ENCODE data around the gene PSMD10. TPM values are rescaled to one million over a fixed set of nuclear protein-coding genes. Genes with fewer than 3 reads are reported as not detected.

Gene PSMD10
- total RNA-seq (2022) = 41.1 and 41.3 TPM in 2 replicates
- Bru-seq, nascent RNA = percentile 81 among the genes with signal in this experiment
- BruChase-seq, experiment 1, labeled RNA remaining after a 2-hour chase = percentile 89 among the genes with signal in this experiment
- percentile 96 among the genes with signal in this experiment for BruChase-seq, experiment 2, labeled RNA remaining after a 6-hour chase
- long read RNA-seq, transcript PSMD10-204 (5 exons, 768 nt) = minor isoform, 12 of 101 reads
- long read RNA-seq, transcript PSMD10-201 (5 exons, 1,546 nt) = major isoform, 85 of 101 reads
- long read RNA-seq, partial matches to known transcripts = 2 of 101 reads
- long read RNA-seq, other reads (novel, unspliced or antisense) = 2 of 101 reads

- POLR2A ChIA-PET = interaction anchor here (0.5 to 0.8 kb wide), 3 partner anchors 31 to 1446 kb away, joined by 3 to 4 read pairs (median 3); no protein-coding TSS in a partner anchor
These were observed at the start of gene PSMD10, which contains the start of gene ATG4A for GRCh38 chrX:108091264-108091877. Gene PSMD10, minus strand, starts transcription at chrX:108091542. Its CDS starts 22 bp downstream, at chrX:108091520. Gene ATG4A, plus strand, starts transcription at chrX:108091778. Its CDS starts 49 bp downstream, at chrX:108091827.

GRCh38 chrX:108138814-108139702, 47.7 kb upstream of the PSMD10 start:
- no peaks in the 10 kb centered on the region for H3K9me3 ChIP-seq
- BruUV-seq (replicated peaks) = no TSS peak
- ChIA-PET POLR2A (no interaction called here), CTCF (interaction anchor here (0.9 kb wide), 1 partner anchor 47 kb away, joined by 3 read pairs; the partner anchor contains the start of genes ATG4A and PSMD10)
- no peaks in the 10 kb centered on the region for H3K4me1 ChIP-seq
- Mint-ChIP-seq H3K27ac (ENCODE audit: unreplicated experiment) (no peak overlapping the region), H3K27me3 (ENCODE audit: insufficient read depth, unreplicated experiment) (no peaks in the 10 kb centered on the region), H3K36me3 (ENCODE audit: insufficient read depth, unreplicated experiment) (no peaks in the 10 kb centered on the region), H3K9me3 (ENCODE audit: unreplicated experiment) (no peaks in the 10 kb centered on the region), H3K4me3 (ENCODE audit: unreplicated experiment) (no peak overlapping the region), H3K4me1 (ENCODE audit: low read depth, unreplicated experiment) (no peaks in the 10 kb centered on the region)
- intact Hi-C loops (cut with micrococcal nuclease; ENCODE audit: unreplicated experiment) = no loop called here
- H3K4me3 ChIP-seq (ENCODE audit: low read depth, low read length) = no peak overlapping the region
- H3K27me3 ChIP-seq (replicated peaks; ENCODE audit: control insufficient read depth, insufficient read depth, low read length) = no peaks in the 10 kb centered on the region
- no peak for DNase-seq
- peak in 1 of 2 experiments; percentile 7 for TF ChIP-seq CTCF (IDR thresholded peaks at IDR 0.05; ENCODE audit: insufficient read depth in 1 of 2, low read depth in 1 of 2, low read length in 1 of 2, severe bottlenecking in 1 of 2, unreplicated experiment in 1 of 2)
- H3K36me3 ChIP-seq (ENCODE audit: control insufficient read depth, insufficient read depth, low read length) = no peaks in the 10 kb centered on the region

More at GRCh38 chrX:108091264-108091877, at the start of gene PSMD10, which contains the start of gene ATG4A:
- no peaks in the 10 kb centered on the region for H3K27me3 Mint-ChIP-seq (ENCODE audit: insufficient read depth, unreplicated experiment)
- Histone ChIP-seq H3K36me3 (ENCODE audit: control insufficient read depth, insufficient read depth, low read length) (no peaks in the 10 kb centered on the region), H3K9me3 (no peaks in the 10 kb centered on the region), H3K4me3 (ENCODE audit: low read depth, low read length) (peak within 1 kb of the TSS; percentile 65), H3K4me1 (no peaks in the 10 kb centered on the region; the same call in 1 of the 2 replicates), H3K27me3 (replicated peaks; ENCODE audit: control insufficient read depth, insufficient read depth, low read length) (no peaks in the 10 kb centered on the region)
- no peak within 1 kb of the TSS for H3K4me3 Mint-ChIP-seq (ENCODE audit: unreplicated experiment)
- peak; percentile 91 to 94 for DNase-seq
- TF ChIP-seq CTCF (IDR thresholded peaks at IDR 0.05; ENCODE audit: insufficient read depth in 1 of 2, low read depth in 1 of 2, low read length in 1 of 2, severe bottlenecking in 1 of 2, unreplicated experiment in 1 of 2) = no peak
- no TSS peak for BruUV-seq (replicated peaks)
- no peaks in the 10 kb centered on the region for H3K4me1 Mint-ChIP-seq (ENCODE audit: low read depth, unreplicated experiment)
- no peaks in the 10 kb centered on the region for H3K9me3 Mint-ChIP-seq (ENCODE audit: unreplicated experiment)
- no peaks in the 10 kb centered on the region for H3K36me3 Mint-ChIP-seq (ENCODE audit: insufficient read depth, unreplicated experiment)
- no peak within 1 kb of the TSS for H3K27ac Mint-ChIP-seq (ENCODE audit: unreplicated experiment)
- intact Hi-C loops (cut with micrococcal nuclease; ENCODE audit: unreplicated experiment) = no loop called here
- CTCF ChIA-PET = interaction anchor here (0.6 to 1.1 kb wide), 3 partner anchors 48 to 449 kb away, joined by 3 read pairs; no protein-coding TSS in a partner anchor

- no peaks in the 10 kb centered on the region for H3K36me3 ChIP-seq (ENCODE audit: control insufficient read depth, insufficient read depth, low read length)
- no peaks in the 10 kb centered on the region for H3K36me3 Mint-ChIP-seq (ENCODE audit: insufficient read depth, unreplicated experiment)
- no peak overlapping the region for H3K4me3 ChIP-seq (ENCODE audit: low read depth, low read length)
- H3K4me3 Mint-ChIP-seq (ENCODE audit: unreplicated experiment) = no peak overlapping the region
- H3K27me3 ChIP-seq (replicated peaks; ENCODE audit: control insufficient read depth, insufficient read depth, low read length) = no peaks in the 10 kb centered on the region
- ChIA-PET CTCF (no interaction called here), POLR2A (no interaction called here)
- intact Hi-C loops (cut with micrococcal nuclease; ENCODE audit: unreplicated experiment) = no loop called here
- no peaks in the 10 kb centered on the region for H3K4me1 Mint-ChIP-seq (ENCODE audit: low read depth, unreplicated experiment)
- no peaks in the 10 kb centered on the region for H3K4me1 ChIP-seq
- no peak for TF ChIP-seq CTCF (IDR thresholded peaks at IDR 0.05; ENCODE audit: insufficient read depth in 1 of 2, low read depth in 1 of 2, low read length in 1 of 2, severe bottlenecking in 1 of 2, unreplicated experiment in 1 of 2)
- H3K9me3 Mint-ChIP-seq (ENCODE audit: unreplicated experiment) = no peaks in the 10 kb centered on the region
- no TSS peak for BruUV-seq (replicated peaks)
- H3K27ac Mint-ChIP-seq (ENCODE audit: unreplicated experiment) = no peak overlapping the region
- H3K27me3 Mint-ChIP-seq (ENCODE audit: insufficient read depth, unreplicated experiment) = no peaks in the 10 kb centered on the region
- H3K9me3 ChIP-seq = no peaks in the 10 kb centered on the region
- no peak for DNase-seq
These were observed 43.4 kb upstream of the PSMD10 start for GRCh38 chrX:108134724-108135123.
